Osteoblast (primary cell): ENCODE data around the gene RTP5. TPM values are rescaled to one million over a fixed set of nuclear protein-coding genes. Genes with fewer than 3 reads are reported as not detected.

Experiments
- DNase-seq: peaks from one replicate; pipeline ENCODE4 v3.0.0; 2011; ENCODE audit warnings: low spot score, mixed read lengths; ENCODE audit not compliant: insufficient read length; ENCODE audit errors: missing footprints
- H2AFZ ChIP-seq: 2 replicates; pipeline ENCODE4 v1.6.0; 2011; ENCODE audit warnings: mild to moderate bottlenecking, low read length
- H3K27ac ChIP-seq: 2 replicates; pipeline ENCODE4 v1.5.1; 2011; ENCODE audit warnings: mild to moderate bottlenecking, low read depth, low read length, moderate library complexity
- H3K27me3 ChIP-seq: 2 replicates; pipeline ENCODE4 v1.6.0; 2012; ENCODE audit warnings: mild to moderate bottlenecking, control low read depth, inconsistent platforms, low read length, moderate library complexity; ENCODE audit not compliant: insufficient read depth
- H3K36me3 ChIP-seq: 2 replicates; pipeline ENCODE4 v1.5.1; 2011; ENCODE audit warnings: mild to moderate bottlenecking, low read length, control low read depth, moderate library complexity; ENCODE audit not compliant: insufficient read depth
- H3K4me1 ChIP-seq: 2 replicates; pipeline ENCODE4 v1.5.1; 2011; ENCODE audit warnings: mild to moderate bottlenecking, low read length, control low read depth, moderate library complexity; ENCODE audit not compliant: insufficient read depth
- H3K4me2 ChIP-seq: 2 replicates; pipeline ENCODE4 v1.6.0; 2011; ENCODE audit warnings: mild to moderate bottlenecking, low read length; ENCODE audit not compliant: insufficient read depth
- H3K4me3 ChIP-seq: fragments of 200-600 bp; sonication (generic); 3 replicates; pipeline ENCODE4 v1.5.1; 2012; ENCODE audit warnings: mild to moderate bottlenecking, low read length, inconsistent platforms; ENCODE audit not compliant: insufficient read depth
- H3K79me2 ChIP-seq: 2 replicates; pipeline ENCODE4 v1.6.0; 2012; ENCODE audit warnings: mild to moderate bottlenecking, low read length, control low read depth, inconsistent platforms; ENCODE audit not compliant: insufficient read depth
- H3K9me3 ChIP-seq: 2 replicates; pipeline ENCODE4 v1.5.1; 2011; ENCODE audit warnings: low read depth, low read length, control low read depth
- H4K20me1 ChIP-seq: 2 replicates; pipeline ENCODE4 v1.6.0; 2012; ENCODE audit warnings: mild to moderate bottlenecking, low read length, control low read depth; ENCODE audit not compliant: insufficient read depth
- CTCF ChIP-seq: IDR thresholded peaks from 2 replicates; pipeline ENCODE4 v1.5.1; 2011; ENCODE audit warnings: mild to moderate bottlenecking, low read depth, low read length, moderate library complexity; ENCODE audit errors: extremely low read depth
- total RNA-seq: library from RNA; depleted of rRNA; stranded (reverse); fragments of >200 nt; gene quantifications from 2 replicates; pipeline ENCODE4 v1.2.3, GENCODE V29; 2012

RTP5 gene
- total RNA-seq, 1 donor = not detected

GRCh38 chr2:241844066-241844728 lies 25.3 kb upstream of the RTP5 start:
- TF ChIP-seq CTCF = no peak
- no peaks in the 10 kb centered on the region for H3K36me3 ChIP-seq
- no peaks in the 10 kb centered on the region for H4K20me1 ChIP-seq
- H3K9me3 ChIP-seq = no peaks in the 10 kb centered on the region
- H3K27me3 ChIP-seq = peaks cover 10% of the 10 kb centered on the region
- H3K4me1 ChIP-seq = no peaks in the 10 kb centered on the region
- H3K79me2 ChIP-seq = no peaks in the 10 kb centered on the region
- H3K4me2 ChIP-seq = peak overlapping the region; percentile 80
- no peak overlapping the region for H3K27ac ChIP-seq
- H3K4me3 ChIP-seq = peak overlapping the region; percentile 58
- peak overlapping the region; percentile 41 for H2AFZ ChIP-seq
- peak; percentile 98 for DNase-seq

- no peak overlapping the region for H2AFZ ChIP-seq
- TF ChIP-seq CTCF = no peak
- no peak overlapping the region for H3K27ac ChIP-seq
- no peaks in the 10 kb centered on the region for H3K79me2 ChIP-seq
- H3K36me3 ChIP-seq = no peaks in the 10 kb centered on the region
- peaks cover 4% of the 10 kb centered on the region for H3K27me3 ChIP-seq
- H3K4me2 ChIP-seq = peak overlapping the region; percentile 80
- H4K20me1 ChIP-seq = no peaks in the 10 kb centered on the region
- H3K4me3 ChIP-seq = no peak overlapping the region
- H3K4me1 ChIP-seq = no peaks in the 10 kb centered on the region
- peak; percentile 61 for DNase-seq
- no peaks in the 10 kb centered on the region for H3K9me3 ChIP-seq
Observed at GRCh38 chr2:241844831-241845578, 24.5 kb upstream of the RTP5 start.

GRCh38 chr2:241846406-241846805 lies 23.1 kb upstream of the RTP5 start:
- H2AFZ ChIP-seq = no peak overlapping the region
- DNase-seq = peak; percentile 82
- no peak for TF ChIP-seq CTCF
- no peak overlapping the region for H3K27ac ChIP-seq
- H3K4me1 ChIP-seq = no peaks in the 10 kb centered on the region
- no peaks in the 10 kb centered on the region for H3K79me2 ChIP-seq
- no peak overlapping the region for H3K4me2 ChIP-seq
- no peak overlapping the region for H3K4me3 ChIP-seq
- H3K36me3 ChIP-seq = no peaks in the 10 kb centered on the region
- peaks cover 4% of the 10 kb centered on the region for H3K27me3 ChIP-seq
- no peaks in the 10 kb centered on the region for H3K9me3 ChIP-seq
- H4K20me1 ChIP-seq = no peaks in the 10 kb centered on the region
